HepG2 (cell line): ENCODE results near the gene CCDC197. TPM values are rescaled to one million over a fixed set of nuclear protein-coding genes. Genes with fewer than 3 reads are reported as not detected.
A peak's percentile ranks its signal among the peaks of the same experiment; 100 is the strongest.

Experiments
- ATAC-seq: fragments of 200-7000 bp; cut with Tn5 transposase; 3 replicates; pipeline ENCODE4 v1.9.1; 2020; ENCODE audit warnings: mild to moderate bottlenecking, moderate library complexity
- BruUV-seq: library from RNA; stranded (reverse); fragments of 400-500 nt; replicated peaks from 2 replicates; lab custom pipeline; 2021; lab: Mats Ljungman, UMichigan
- CTCF ChIA-PET: fragments of 300-600 bp; formaldehyde crosslinking; extraction: SDS; loops from one replicate; lab custom pipeline; 2021; ENCODE audit warnings: low total read pairs, inconsistent platforms, low intra/inter-chr PET ratio; lab: Yijun Ruan, JAX
- POLR2A ChIA-PET: fragments of 350-600 bp; sonication (Branson Sonifier 250); formaldehyde crosslinking; loops from one replicate; lab custom pipeline; 2020; ENCODE audit warnings: antibody characterized with exemption, inconsistent platforms; lab: Yijun Ruan, JAX
- DNase-seq: peaks from one replicate; pipeline ENCODE4 v3.0.0-alpha.2; 2015; ENCODE audit warnings: low spot score
- FAIRE-seq: peaks from 3 replicates; lab custom pipeline; 2011; peaks lifted over from hg19 to GRCh38; lab: Jason Lieb, UNC
- H2AFZ ChIP-seq: one replicate; pipeline ENCODE4 v1.6.1; 2011; ENCODE audit warnings: low read length, inconsistent platforms
- H3K27ac ChIP-seq: fragments of 300-600 bp; 3 replicates; pipeline ENCODE4 v1.8.0; 2011; ENCODE audit warnings: mixed run types, mild to moderate bottlenecking, mixed read lengths, low read length, inconsistent platforms; ENCODE audit not compliant: insufficient read depth; ENCODE audit errors: extremely low read length
- H3K27me3 ChIP-seq, 2 experiments: fragments of 200-600 bp in 1 of 2; 2 replicates in 1 of 2; 3 replicates in 1 of 2; pipeline versions ENCODE4 v1.6.0 to v1.8.0; 2011; ENCODE audit warnings: low read length in 2 of 2, mild to moderate bottlenecking in 2 of 2, moderate library complexity in 2 of 2, inconsistent platforms in 1 of 2; ENCODE audit not compliant: insufficient read depth in 2 of 2, control insufficient read depth in 1 of 2
- H3K36me3 ChIP-seq, 2 experiments: fragments of 200-600 bp in 1 of 2; replicated peaks in 1 of 2; 2 replicates in 1 of 2; 3 replicates in 1 of 2; pipeline versions ENCODE4 v1.5.1 to v1.8.0; 2011; ENCODE audit warnings: low read length in 2 of 2, inconsistent platforms in 1 of 2; ENCODE audit not compliant: insufficient read depth in 2 of 2, control insufficient read depth in 1 of 2
- H3K4me1 ChIP-seq: 2 replicates; pipeline ENCODE4 v1.5.1; 2012; ENCODE audit warnings: low read length, inconsistent platforms; ENCODE audit not compliant: insufficient read depth
- H3K4me2 ChIP-seq: 2 replicates; pipeline ENCODE4 v1.6.0; 2011; ENCODE audit warnings: low read depth, low read length, inconsistent platforms
- H3K4me3 ChIP-seq, 3 experiments: fragments of 200-600 bp in 1 of 3; sonication (generic), shearing (Covaris generic) in 1 of 3; replicated peaks in 1 of 3; 2 replicates each; pipeline ENCODE4 v1.5.1; 2011 to 2016; ENCODE audit warnings: low read length in 3 of 3, inconsistent platforms in 2 of 3, low read depth in 2 of 3, mild to moderate bottlenecking in 2 of 3, control low read depth in 1 of 3, mixed read lengths in 1 of 3; ENCODE audit not compliant: insufficient read depth in 1 of 3
- H3K79me2 ChIP-seq: one replicate; pipeline ENCODE4 v1.6.1; 2011; ENCODE audit warnings: low read length, inconsistent platforms; ENCODE audit not compliant: insufficient read depth
- H3K9ac ChIP-seq: 2 replicates; pipeline ENCODE4 v1.6.0; 2011; ENCODE audit warnings: mild to moderate bottlenecking, low read depth, low read length, inconsistent platforms; ENCODE audit not compliant: insufficient read depth
- H3K9me3 ChIP-seq: 2 replicates; pipeline ENCODE4 v1.5.1; 2012; ENCODE audit warnings: mild to moderate bottlenecking, low read length
- H4K20me1 ChIP-seq: 2 replicates; pipeline ENCODE4 v1.6.0; 2011; ENCODE audit warnings: inconsistent platforms, mild to moderate bottlenecking, low read length, moderate library complexity; ENCODE audit not compliant: insufficient read depth
- CCAR2 ChIP-seq: fragments of 200-400 bp; formaldehyde crosslinking; optimal IDR thresholded peaks from 2 replicates; pipeline ENCODE3; 2018; ENCODE audit warnings: low read depth, mild to moderate bottlenecking, low read length, moderate library complexity
- IKZF1 ChIP-seq: fragments of 450-650 bp; IDR thresholded peaks from 2 replicates; pipeline ENCODE4 v1.7.1; 2016
- ISX ChIP-seq: sonication (generic); formaldehyde crosslinking; conservative IDR thresholded peaks from 2 replicates; pipeline ENCODE4 v1.5.0; 2020; ENCODE audit warnings: missing genetic modification reagents
- MAF1 ChIP-seq: sonication (generic); formaldehyde crosslinking; IDR thresholded peaks from 2 replicates; pipeline ENCODE4 v1.5.0; 2020; ENCODE audit warnings: missing genetic modification reagents, borderline replicate concordance
- MYC ChIP-seq: sonication (generic); formaldehyde crosslinking; IDR thresholded peaks from 2 replicates; pipeline ENCODE4 v1.9.0; 2021; ENCODE audit warnings: missing genetic modification reagents, borderline replicate concordance
- MYPOP ChIP-seq: sonication (generic); formaldehyde crosslinking; IDR thresholded peaks from 2 replicates; pipeline ENCODE4 v1.8.1; 2023; ENCODE audit warnings: mild to moderate bottlenecking, moderate library complexity, missing genetic modification reagents
- NONO ChIP-seq, 2 experiments: fragments of 450-650 bp in 1 of 2; sonication (generic) in 1 of 2; formaldehyde crosslinking in 1 of 2; IDR thresholded peaks in 1 of 2; conservative IDR thresholded peaks in 1 of 2; 2 replicates each; pipeline versions ENCODE4 v1.6.1 to v1.8.0; 2017 to 2022; ENCODE audit warnings: mild to moderate bottlenecking in 1 of 2, missing genetic modification reagents in 1 of 2, moderate library complexity in 1 of 2
- NR2C2 ChIP-seq: sonication (generic); formaldehyde crosslinking; IDR thresholded peaks from 2 replicates; pipeline ENCODE4 v1.4.0; 2020; ENCODE audit warnings: missing genetic modification reagents, mild to moderate bottlenecking, moderate library complexity, borderline replicate concordance
- SPEN ChIP-seq: sonication (generic); formaldehyde crosslinking; IDR thresholded peaks from 2 replicates; pipeline ENCODE4 v1.5.1; 2020; ENCODE audit warnings: low read depth, mild to moderate bottlenecking, missing genetic modification reagents
- ZMAT3 ChIP-seq: sonication (generic); formaldehyde crosslinking; conservative IDR thresholded peaks from 2 replicates; pipeline ENCODE4 v1.7.0; 2021; ENCODE audit warnings: missing genetic modification reagents
- ZNF503 ChIP-seq: sonication (generic); formaldehyde crosslinking; IDR thresholded peaks from 2 replicates; pipeline ENCODE4 v1.4.0; 2020; ENCODE audit warnings: missing genetic modification reagents
- ZNF569 ChIP-seq: sonication (generic); formaldehyde crosslinking; IDR thresholded peaks from 2 replicates; pipeline ENCODE4 v1.5.0; 2020; ENCODE audit warnings: mild to moderate bottlenecking, missing genetic modification reagents, moderate library complexity, borderline replicate concordance
- ZNF570 ChIP-seq: sonication (generic); formaldehyde crosslinking; IDR thresholded peaks from 2 replicates; pipeline ENCODE4 v1.4.0; 2020; ENCODE audit warnings: mild to moderate bottlenecking, missing genetic modification reagents, borderline replicate concordance
- ZNF605 ChIP-seq: sonication (generic); formaldehyde crosslinking; IDR thresholded peaks from 2 replicates; pipeline ENCODE4 v1.8.0; 2022; ENCODE audit warnings: mild to moderate bottlenecking, missing genetic modification reagents
- ZNF629 ChIP-seq: sonication (generic); formaldehyde crosslinking; conservative IDR thresholded peaks from 2 replicates; pipeline ENCODE4 v1.5.0; 2020; ENCODE audit warnings: missing genetic modification reagents
- ZNF691 ChIP-seq: sonication (generic); formaldehyde crosslinking; IDR thresholded peaks from 2 replicates; pipeline ENCODE4 v1.4.0; 2020; ENCODE audit warnings: missing genetic modification reagents, low read depth, mild to moderate bottlenecking, borderline replicate concordance
- WGBS: methylation state at CpG from one replicate; pipeline ENCODE4 v1.1.6; 2017; ENCODE audit warnings: low lambda C conversion rate; 5-methylcytosine and 5-hydroxymethylcytosine counted together
- in situ Hi-C: cut with HindIII; loops from 2 replicates; pipeline ENCODE4 v1.10.0; 2017; ENCODE audit warnings: low pct_unique_long_range_greater_than_20kb; ENCODE audit not compliant: extremely low pct_ligation_motif_present
- intact Hi-C: fragments of 100-400 bp; cut with micrococcal nuclease; formaldehyde crosslinking; loops from one replicate; pipeline ENCODE4 v1.10.0; 2022; ENCODE audit not compliant: unreplicated experiment
- polyA plus RNA-seq, 8 experiments: library from polyadenylated mRNA; depleted of rRNA in 3 of 8; stranded (reverse) in 7 of 8; unstranded in 1 of 8; fragments of >200 nt; fragmentation: Illumina TruSeq in 4 of 8; extraction: Trizol in 4 of 8; gene quantifications; 2 replicates each; pipeline versions ENCODE4 v1.2.1 to v1.2.3, GENCODE V29; 2011 to 2016; ENCODE audit warnings: low read depth in 4 of 8, missing spikeins in 1 of 8, mixed read lengths in 1 of 8; ENCODE audit not compliant: insufficient read depth in 1 of 8
- total RNA-seq, 5 experiments: library from RNA; depleted of rRNA; stranded (reverse); fragments of >200 nt; fragmentation: Illumina TruSeq; extraction: Trizol; gene quantifications; 2 replicates each; pipeline ENCODE4 v1.2.3, GENCODE V29; 2016; ENCODE audit warnings: low read depth in 1 of 5

Gene CCDC197
- total and polyA plus RNA-seq, 2 of the 13 experiments (the other 11 are each of a cell fraction or from before 2014, with no cell fraction given), result 0.11 to 0.13 TPM

DNA sequence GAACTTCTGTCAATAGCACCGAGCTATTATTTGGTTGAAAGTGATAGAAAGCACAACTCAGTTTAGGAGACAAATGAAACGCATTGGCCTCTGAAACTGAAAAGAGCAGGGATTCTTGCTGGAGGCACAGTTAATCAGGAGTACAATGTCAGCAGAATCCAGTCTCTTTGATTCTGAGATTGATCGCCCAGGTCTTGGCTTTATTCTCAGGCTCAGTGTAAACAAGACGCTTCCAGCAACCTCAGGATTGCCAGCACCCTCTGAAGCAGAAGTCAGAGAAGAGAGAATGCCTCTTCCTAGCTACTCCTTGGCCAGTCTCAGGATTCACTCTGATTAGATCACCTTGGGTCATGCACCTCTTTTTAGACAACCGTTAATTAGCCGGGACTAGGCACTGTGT, 17.3 kb downstream of the CCDC197 start:
- POLR2A ChIA-PET, result no interaction called here
- CTCF ChIA-PET, result no interaction called here
- H3K36me3 ChIP-seq, result no peaks in the 10 kb centered on the region
- no peak overlapping the region for H3K4me3 ChIP-seq
- H3K9ac ChIP-seq, result no peak overlapping the region
- ATAC-seq (no peak), FAIRE-seq (no peak), DNase-seq (no peak)
- intact Hi-C loops (no loop called here), in situ Hi-C loops (no loop called here)
- H3K4me1 ChIP-seq, result peaks cover 27% of the 10 kb centered on the region
- H4K20me1 ChIP-seq, result no peaks in the 10 kb centered on the region
- no TSS peak for BruUV-seq
- no peaks in the 10 kb centered on the region for H3K9me3 ChIP-seq
- no peaks in the 10 kb centered on the region for H3K79me2 ChIP-seq
- 45% methylated on average over 6 of the region's 6 CpGs for WGBS
- H2AFZ ChIP-seq, result no peak overlapping the region
- peaks cover 7 to 27% of the 10 kb centered on the region in 2 experiments; a peak in 4 of 5 replicates for H3K27me3 ChIP-seq
- TF ChIP-seq CCAR2 (no peak), ZNF605 (no peak), MYPOP (CRISPR knock-in tag) (no peak), IKZF1 (no peak), ZNF503 (no peak), ISX (no peak)
- H3K4me2 ChIP-seq, result no peak overlapping the region
- no peak overlapping the region for H3K27ac ChIP-seq

DNA sequence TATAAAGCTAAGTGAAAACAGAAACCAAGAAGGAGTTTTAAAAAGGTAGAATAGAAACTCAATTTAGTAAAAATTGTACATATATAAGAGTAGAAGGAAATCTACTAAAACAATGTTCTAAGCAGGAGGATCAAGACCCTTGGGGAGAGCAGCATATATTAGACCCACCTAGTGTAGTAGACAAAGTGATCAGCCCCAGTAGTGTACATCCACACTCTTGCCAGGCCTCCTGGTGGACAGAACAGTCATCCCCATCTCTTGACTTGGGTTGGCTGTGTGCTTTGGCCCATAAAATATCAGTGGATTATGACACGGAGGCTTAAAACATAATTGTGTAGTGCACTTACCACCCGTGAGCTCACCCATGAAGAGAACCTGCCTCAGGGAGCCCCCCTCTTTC, 18.1 kb downstream of the CCDC197 start:
- ATAC-seq (peak; percentile 49; the same call in 1 of the 3 replicates), FAIRE-seq (no peak), DNase-seq (no peak)
- Histone ChIP-seq H3K27me3 (peaks cover 7 to 27% of the 10 kb centered on the region in 2 experiments; a peak in 4 of 5 replicates), H3K27ac (no peak overlapping the region), H2AFZ (no peak overlapping the region), H3K4me1 (peaks cover 27% of the 10 kb centered on the region), H3K79me2 (no peaks in the 10 kb centered on the region), H3K36me3 (no peaks in the 10 kb centered on the region), H3K4me3 (no peak overlapping the region), H3K9me3 (no peaks in the 10 kb centered on the region), H3K9ac (no peak overlapping the region), H4K20me1 (no peaks in the 10 kb centered on the region), H3K4me2 (no peak overlapping the region)
- no TSS peak for BruUV-seq
- intact Hi-C loops (no loop called here), in situ Hi-C loops (no loop called here)
- CTCF ChIA-PET, result no interaction called here
- POLR2A ChIA-PET, result no interaction called here
- 0% methylated on average over 1 of the region's 2 CpGs for WGBS
- no peak for TF ChIP-seq MYC (CRISPR knock-in tag)
- no peak for TF ChIP-seq ZNF570 (CRISPR knock-in tag)
- TF ChIP-seq ZNF569, result no peak
- TF ChIP-seq ZNF629 (CRISPR knock-in tag), result no peak
- no peak for TF ChIP-seq ZNF691 (CRISPR knock-in tag)
- no peak for TF ChIP-seq NR2C2
- TF ChIP-seq NONO (IDR thresholded peaks at IDR 0.05), result no peak
- no peak for TF ChIP-seq NONO (CRISPR knock-in tag; conservative IDR thresholded peaks at IDR 0.05)
- no peak for TF ChIP-seq ZMAT3
- TF ChIP-seq MAF1 (CRISPR knock-in tag), result no peak
- no peak for TF ChIP-seq ISX
- no peak for TF ChIP-seq SPEN (CRISPR knock-in tag)
